Measurements from ENCODE around the gene ICE2. TPM values are rescaled to one million over a fixed set of nuclear protein-coding genes. Genes with fewer than 3 reads are reported as not detected.

ICE2 gene
- 7.8 and 11.7 TPM in 2 replicates for total RNA-seq

GRCh38 chr15:60478566-60479360 is at the start of gene ICE2:
TSS of gene ICE2 (minus strand) at chr15:60479142. CDS start at chr15:60477977, 1,165 bp downstream.

GRCh38 chr15:60397772-60398445 is 81.0 kb downstream of the ICE2 start, which contains the start of gene ANXA2:
TSS of gene ANXA2 (minus strand) at chr15:60397986. CDS start at chr15:60386075, 11,911 bp downstream.

Other genes starting within 250 kb of the ICE2 start
- gene ANXA2, start 81.2 kb downstream of the ICE2 start, total RNA-seq: 2,818 and 3,211 TPM in 2 replicates